Activated naive CD4-positive, alpha-beta T cell treated with Interleukin-2 at 50 U/mL for 16 hours (primary cell): Measurements from ENCODE around the gene B4GALNT1.
"Not testable (repeated sequence)": the region's sequence is repeated elsewhere in the genome, so short reads cannot be mapped to it uniquely, and the experiment has no call there.

Source experiments
- DNase-seq: peaks from one replicate; pipeline ENCODE4 v3.0.0-alpha.2; 2020

Gene B4GALNT1

GRCh38 chr12:57636731-57637130, 3.7 kb upstream of the B4GALNT1 start:
- DNase-seq, result not testable (repeated sequence)

- DNase-seq, result peak; percentile 22
Measured at GRCh38 chr12:57632073-57632957, 686 bp downstream of the B4GALNT1 start.

GRCh38 chr12:57631566-57632072, 1.4 kb downstream of the B4GALNT1 start:
- DNase-seq, result no peak

- no peak for DNase-seq
Measured at GRCh38 chr12:57630891-57631433, 2.0 kb downstream of the B4GALNT1 start.

- DNase-seq, result no peak
Measured at GRCh38 chr12:57629897-57630471, 3.0 kb downstream of the B4GALNT1 start.

- DNase-seq, result no peak
Measured at GRCh38 chr12:57628280-57629191, 4.5 kb downstream of the B4GALNT1 start.

GRCh38 chr12:57627501-57628279, 5.3 kb downstream of the B4GALNT1 start:
- peak; percentile 27 for DNase-seq

- DNase-seq, result no peak
Measured at GRCh38 chr12:57626921-57627445, 6.0 kb downstream of the B4GALNT1 start.

- no peak for DNase-seq
Measured at GRCh38 chr12:57626111-57626920, 6.7 kb downstream of the B4GALNT1 start.

- no peak for DNase-seq
Measured at GRCh38 chr12:57625261-57626032, 7.6 kb downstream of the B4GALNT1 start.

GRCh38 chr12:57624441-57625220, 8.4 kb downstream of the B4GALNT1 start:
- DNase-seq, result no peak

- DNase-seq, result no peak
Measured at GRCh38 chr12:57623811-57624390, 9.1 kb downstream of the B4GALNT1 start.

- no peak for DNase-seq
Measured at GRCh38 chr12:57623385-57623784, 9.6 kb downstream of the B4GALNT1 start.

- no peak for DNase-seq
Measured at GRCh38 chr12:57622293-57623245, 10.4 kb downstream of the B4GALNT1 start.

- DNase-seq, result peak; percentile 63
Measured at GRCh38 chr12:57621497-57622292, 11.3 kb downstream of the B4GALNT1 start.

- DNase-seq, result peak; percentile 26
Measured at GRCh38 chr12:57620936-57621496, 12.0 kb downstream of the B4GALNT1 start.
